ENCODE measurements around the gene SLC16A2. TPM values are rescaled to one million over a fixed set of nuclear protein-coding genes. Genes with fewer than 3 reads are reported as not detected.

SLC16A2 gene
- total RNA-seq, 1 experiment from 2014 or later, result 0.32 TPM

GRCh38 chrX:74461384-74461783, 40.1 kb downstream of the SLC16A2 start:
- H3K9me3 ChIP-seq (ENCODE audit: control insufficient read depth in 1 of 2, insufficient read depth in 1 of 2, low read depth in 1 of 2, low read length in 2 of 2), result no peaks in the 10 kb centered on the region
- H2AFZ ChIP-seq (ENCODE audit: low read depth, low read length, poor library complexity, severe bottlenecking), result no peak overlapping the region
- H3K27ac ChIP-seq (ENCODE audit: low read depth, low read length), result no peak overlapping the region
- no peaks in the 10 kb centered on the region for H3K79me2 ChIP-seq (ENCODE audit: insufficient read depth, low read length)
- CTCF ChIA-PET, result no interaction called here
- no peak for ATAC-seq
- TF ChIP-seq CBX3 (IDR thresholded peaks at IDR 0.05; ENCODE audit: low read depth), result no peak
- TF ChIP-seq EZH2 (IDR thresholded peaks at IDR 0.05), result no peak
- TF ChIP-seq, protein P1, sequence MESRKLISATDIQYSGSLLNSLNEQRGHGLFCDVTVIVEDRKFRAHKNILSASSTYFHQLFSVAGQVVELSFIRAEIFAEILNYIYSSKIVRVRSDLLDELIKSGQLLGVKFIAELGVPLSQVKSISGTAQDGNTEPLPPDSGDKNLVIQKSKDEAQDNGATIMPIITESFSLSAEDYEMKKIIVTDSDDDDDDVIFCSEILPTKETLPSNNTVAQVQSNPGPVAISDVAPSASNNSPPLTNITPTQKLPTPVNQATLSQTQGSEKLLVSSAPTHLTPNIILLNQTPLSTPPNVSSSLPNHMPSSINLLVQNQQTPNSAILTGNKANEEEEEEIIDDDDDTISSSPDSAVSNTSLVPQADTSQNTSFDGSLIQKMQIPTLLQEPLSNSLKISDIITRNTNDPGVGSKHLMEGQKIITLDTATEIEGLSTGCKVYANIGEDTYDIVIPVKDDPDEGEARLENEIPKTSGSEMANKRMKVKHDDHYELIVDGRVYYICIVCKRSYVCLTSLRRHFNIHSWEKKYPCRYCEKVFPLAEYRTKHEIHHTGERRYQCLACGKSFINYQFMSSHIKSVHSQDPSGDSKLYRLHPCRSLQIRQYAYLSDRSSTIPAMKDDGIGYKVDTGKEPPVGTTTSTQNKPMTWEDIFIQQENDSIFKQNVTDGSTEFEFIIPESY (IDR thresholded peaks at IDR 0.05; ENCODE audit: extremely low read depth, insufficient replicate concordance, low read length), result no peak
- H3K27me3 ChIP-seq (ENCODE audit: insufficient read depth, low read length), result no peaks in the 10 kb centered on the region
- no peaks in the 10 kb centered on the region for H3K36me3 ChIP-seq (ENCODE audit: control insufficient read depth in 1 of 2, insufficient read depth in 2 of 2, low read length in 2 of 2)
- DNase-seq (ENCODE audit: low read depth, low spot score), result no peak
- RAD21 ChIA-PET (ENCODE audit: low non-redundant PET in 1 of 2, low total read pairs in 2 of 2, uncharacterized antibody in 2 of 2, unreplicated experiment in 2 of 2), result no interaction called here
- peaks cover 2 to 5% of the 10 kb centered on the region in 2 experiments; a peak in 2 of 4 replicates for H3K4me1 ChIP-seq (ENCODE audit: control insufficient read depth in 1 of 2, insufficient read depth in 2 of 2, low read length in 2 of 2)
- no peak overlapping the region for H3K9ac ChIP-seq (ENCODE audit: low read length)
- no peak overlapping the region for H3K4me3 ChIP-seq (replicated peaks in 1 of 2; ENCODE audit: low read depth in 1 of 2, low read length in 2 of 2)
- H3K9me2 ChIP-seq (ENCODE audit: insufficient read depth), result no peaks in the 10 kb centered on the region
- H4K20me1 ChIP-seq (ENCODE audit: insufficient read depth), result no peaks in the 10 kb centered on the region
- POLR2A ChIA-PET, result no interaction called here
- intact Hi-C loops (cut with micrococcal nuclease), result no loop called here
- H3K4me2 ChIP-seq (ENCODE audit: low read length), result no peak overlapping the region
- no TSS peak for BruUV-seq (replicated peaks)

DNA sequence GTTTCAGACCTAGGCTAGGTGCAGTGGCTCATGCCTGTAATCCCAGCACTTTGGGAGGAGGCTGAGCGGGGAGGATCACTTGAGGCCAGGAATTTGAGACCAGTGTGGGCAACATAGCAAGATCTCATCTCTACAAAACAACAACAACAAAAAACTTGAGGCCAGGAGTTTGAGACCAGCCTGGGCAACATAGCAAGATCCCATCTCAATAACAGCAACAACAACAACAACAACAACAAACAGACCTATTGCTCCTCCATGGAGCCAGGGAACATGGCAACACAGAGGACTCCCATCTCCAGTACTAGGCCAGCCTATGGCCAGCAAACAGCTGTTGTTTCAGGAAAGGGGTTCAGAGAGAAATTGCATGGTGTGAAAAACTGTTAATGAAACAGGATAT, 43.4 kb downstream of the SLC16A2 start:
- POLR2A ChIA-PET, result no interaction called here
- DNase-seq (ENCODE audit: low read depth, low spot score) (no peak), ATAC-seq (no peak)
- Histone ChIP-seq H3K36me3 (ENCODE audit: control insufficient read depth in 1 of 2, insufficient read depth in 2 of 2, low read length in 2 of 2) (no peaks in the 10 kb centered on the region), H3K27me3 (ENCODE audit: insufficient read depth, low read length) (no peaks in the 10 kb centered on the region), H2AFZ (ENCODE audit: low read depth, low read length, poor library complexity, severe bottlenecking) (no peak overlapping the region), H3K9me2 (ENCODE audit: insufficient read depth) (no peaks in the 10 kb centered on the region), H3K4me2 (ENCODE audit: low read length) (no peak overlapping the region), H3K9ac (ENCODE audit: low read length) (no peak overlapping the region), H3K79me2 (ENCODE audit: insufficient read depth, low read length) (no peaks in the 10 kb centered on the region), H3K9me3 (ENCODE audit: control insufficient read depth in 1 of 2, insufficient read depth in 1 of 2, low read depth in 1 of 2, low read length in 2 of 2) (no peaks in the 10 kb centered on the region), H3K27ac (ENCODE audit: low read depth, low read length) (no peak overlapping the region), H3K4me3 (replicated peaks in 1 of 2; ENCODE audit: low read depth in 1 of 2, low read length in 2 of 2) (no peak overlapping the region), H4K20me1 (ENCODE audit: insufficient read depth) (no peaks in the 10 kb centered on the region), H3K4me1 (ENCODE audit: control insufficient read depth in 1 of 2, insufficient read depth in 2 of 2, low read length in 2 of 2) (no peaks in the 10 kb centered on the region; a peak in 1 of 4 replicates)
- CTCF ChIA-PET, result no interaction called here
- no TSS peak for BruUV-seq (replicated peaks)
- intact Hi-C loops (cut with micrococcal nuclease), result no loop called here
- RAD21 ChIA-PET (ENCODE audit: low non-redundant PET in 1 of 2, low total read pairs in 2 of 2, uncharacterized antibody in 2 of 2, unreplicated experiment in 2 of 2), result no interaction called here
- TF ChIP-seq ATF3 (IDR thresholded peaks at IDR 0.05) (no peak), ZNF274 (IDR thresholded peaks at IDR 0.05; ENCODE audit: low read depth, low read length) (no peak), CBX3 (IDR thresholded peaks at IDR 0.05; ENCODE audit: low read depth) (no peak), EZH2phosphoT487 (IDR thresholded peaks at IDR 0.05; ENCODE audit: borderline replicate concordance) (no peak), ELF1 (IDR thresholded peaks at IDR 0.05; ENCODE audit: borderline replicate concordance, low read depth) (no peak), YY1 (IDR thresholded peaks at IDR 0.05; ENCODE audit: extremely low read depth, insufficient replicate concordance, low read depth, low read length) (no peak), JUND (IDR thresholded peaks at IDR 0.05) (no peak), ZFX (IDR thresholded peaks at IDR 0.05) (no peak), SP1 (IDR thresholded peaks at IDR 0.05; ENCODE audit: low read depth) (no peak), RAD21 (IDR thresholded peaks at IDR 0.05; ENCODE audit: low read depth) (no peak), POLR2A (IDR thresholded peaks at IDR 0.05; ENCODE audit: borderline replicate concordance, extremely low read depth, insufficient read depth, insufficient read length) (no peak), MAX (IDR thresholded peaks at IDR 0.05) (no peak)
- TF ChIP-seq, protein P2, sequence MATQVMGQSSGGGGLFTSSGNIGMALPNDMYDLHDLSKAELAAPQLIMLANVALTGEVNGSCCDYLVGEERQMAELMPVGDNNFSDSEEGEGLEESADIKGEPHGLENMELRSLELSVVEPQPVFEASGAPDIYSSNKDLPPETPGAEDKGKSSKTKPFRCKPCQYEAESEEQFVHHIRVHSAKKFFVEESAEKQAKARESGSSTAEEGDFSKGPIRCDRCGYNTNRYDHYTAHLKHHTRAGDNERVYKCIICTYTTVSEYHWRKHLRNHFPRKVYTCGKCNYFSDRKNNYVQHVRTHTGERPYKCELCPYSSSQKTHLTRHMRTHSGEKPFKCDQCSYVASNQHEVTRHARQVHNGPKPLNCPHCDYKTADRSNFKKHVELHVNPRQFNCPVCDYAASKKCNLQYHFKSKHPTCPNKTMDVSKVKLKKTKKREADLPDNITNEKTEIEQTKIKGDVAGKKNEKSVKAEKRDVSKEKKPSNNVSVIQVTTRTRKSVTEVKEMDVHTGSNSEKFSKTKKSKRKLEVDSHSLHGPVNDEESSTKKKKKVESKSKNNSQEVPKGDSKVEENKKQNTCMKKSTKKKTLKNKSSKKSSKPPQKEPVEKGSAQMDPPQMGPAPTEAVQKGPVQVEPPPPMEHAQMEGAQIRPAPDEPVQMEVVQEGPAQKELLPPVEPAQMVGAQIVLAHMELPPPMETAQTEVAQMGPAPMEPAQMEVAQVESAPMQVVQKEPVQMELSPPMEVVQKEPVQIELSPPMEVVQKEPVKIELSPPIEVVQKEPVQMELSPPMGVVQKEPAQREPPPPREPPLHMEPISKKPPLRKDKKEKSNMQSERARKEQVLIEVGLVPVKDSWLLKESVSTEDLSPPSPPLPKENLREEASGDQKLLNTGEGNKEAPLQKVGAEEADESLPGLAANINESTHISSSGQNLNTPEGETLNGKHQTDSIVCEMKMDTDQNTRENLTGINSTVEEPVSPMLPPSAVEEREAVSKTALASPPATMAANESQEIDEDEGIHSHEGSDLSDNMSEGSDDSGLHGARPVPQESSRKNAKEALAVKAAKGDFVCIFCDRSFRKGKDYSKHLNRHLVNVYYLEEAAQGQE (IDR thresholded peaks at IDR 0.05; ENCODE audit: low read depth), result no peak

Measured in HCT116 (cell line).